Ramos (cell line): ENCODE results near the gene CHERP.

Source experiments
- in situ Hi-C: fragments of 300-500 bp; cut with MboI; formaldehyde crosslinking; loops from one replicate; pipeline ENCODE4 v1.14.3; 2022; ENCODE audit warnings: low sequenced_read_pairs; ENCODE audit not compliant: unreplicated experiment

Gene CHERP

GRCh38 chr19:16542045-16542909 is at the start of gene CHERP:
Gene CHERP (minus strand): TSS chr19:16542437. CDS start chr19:16542378, 59 bp downstream.
- in situ Hi-C loops: no loop called here

GRCh38 chr19:16590876-16591802 is 48.9 kb upstream of the CHERP start:
- in situ Hi-C loops: no loop called here

GRCh38 chr19:16589917-16590316 is 47.7 kb upstream of the CHERP start:
- in situ Hi-C loops: no loop called here

- in situ Hi-C loops: no loop called here
Observed at GRCh38 chr19:16588824-16589577, 46.8 kb upstream of the CHERP start.

GRCh38 chr19:16587833-16588823 is 45.9 kb upstream of the CHERP start:
- in situ Hi-C loops: no loop called here

- in situ Hi-C loops: no loop called here
Observed at GRCh38 chr19:16586991-16587832, 45.0 kb upstream of the CHERP start.

GRCh38 chr19:16586477-16586871 is 44.2 kb upstream of the CHERP start:
- in situ Hi-C loops: no loop called here

GRCh38 chr19:16585808-16586476 is 43.7 kb upstream of the CHERP start:
- in situ Hi-C loops: no loop called here

GRCh38 chr19:16585094-16585801 is 43.0 kb upstream of the CHERP start:
- in situ Hi-C loops: no loop called here

GRCh38 chr19:16584248-16585093 is 42.2 kb upstream of the CHERP start:
- in situ Hi-C loops: no loop called here

GRCh38 chr19:16582486-16583261 is 40.4 kb upstream of the CHERP start:
- in situ Hi-C loops: no loop called here

- in situ Hi-C loops: no loop called here
Observed at GRCh38 chr19:16581971-16582343, 39.7 kb upstream of the CHERP start.

GRCh38 chr19:16581145-16581970 is 39.1 kb upstream of the CHERP start:
- in situ Hi-C loops: no loop called here

GRCh38 chr19:16579381-16579780 is 37.1 kb upstream of the CHERP start:
- in situ Hi-C loops: no loop called here

GRCh38 chr19:16577531-16577985 is 35.3 kb upstream of the CHERP start:
- in situ Hi-C loops: no loop called here
